Esophagus muscularis mucosa (tissue), 4 donors: ENCODE results near the gene SULT6B1. TPM values are rescaled to one million over a fixed set of nuclear protein-coding genes. Genes with fewer than 3 reads are reported as not detected.

ENCODE experiments used
- DNase-seq: peaks from one replicate; pipeline ENCODE4 v3.0.0-alpha.2; 2017; ENCODE audit errors: extremely low spot score
- H3K27ac ChIP-seq, 4 donors: fragments of 200-600 bp; sonication (generic); replicated peaks in 1 of 4; 1 replicate in 3 of 4; 2 replicates in 1 of 4; pipeline ENCODE4 v1.5.1; 2016 to 2019; ENCODE audit warnings: mild to moderate bottlenecking in 1 of 4
- H3K27me3 ChIP-seq, 4 donors: fragments of 200-600 bp; sonication (generic); one replicate each; pipeline versions ENCODE4 v1.5.1 to v1.6.0; 2016 to 2019
- H3K36me3 ChIP-seq, 4 donors: fragments of 200-600 bp; sonication (generic); one replicate each; pipeline ENCODE4 v1.5.1; 2016 to 2019
- H3K4me1 ChIP-seq, 4 donors: fragments of 200-600 bp; sonication (generic); one replicate each; pipeline ENCODE4 v1.5.1; 2016 to 2019
- H3K4me3 ChIP-seq, 4 donors: fragments of 200-600 bp; sonication (generic); 1 replicate in 2 of 4; 2 replicates in 2 of 4; pipeline ENCODE4 v1.5.1; 2016 to 2019; ENCODE audit warnings: mild to moderate bottlenecking in 4 of 4, moderate library complexity in 1 of 4
- H3K9me3 ChIP-seq, 4 donors: fragments of 200-600 bp; sonication (generic); 1 replicate in 3 of 4; 2 replicates in 1 of 4; pipeline ENCODE4 v1.5.1; 2016 to 2019
- EP300 ChIP-seq: sonication (generic); formaldehyde crosslinking; IDR thresholded peaks from one replicate; pipeline ENCODE4 v1.6.1; 2017; ENCODE audit warnings: antibody characterized with exemption
- POLR2A ChIP-seq: fragments of 450-650 bp; IDR thresholded peaks from one replicate; pipeline ENCODE4 v1.6.1; 2017; ENCODE audit warnings: antibody characterized with exemption, moderate library complexity, mild to moderate bottlenecking, low read depth
- POLR2AphosphoS5 ChIP-seq, 2 donors: sonication (generic); formaldehyde crosslinking; IDR thresholded peaks; one replicate each; pipeline ENCODE4 v1.6.1; 2017; ENCODE audit warnings: antibody characterized with exemption in 2 of 2
- whole genome bisulfite sequencing: methylation state at CpG from one replicate; pipeline ENCODE4 v1.1.5; 2018; 5-methylcytosine and 5-hydroxymethylcytosine counted together
- intact Hi-C: fragments of 100-400 bp; cut with DNase I; formaldehyde crosslinking; loops from one replicate; pipeline ENCODE4 v1.15.1; 2023
- total RNA-seq, 4 donors: library from RNA; depleted of rRNA; stranded (reverse); fragments of >200 nt; gene quantifications; one replicate each; pipeline versions ENCODE4 v1.1.0 to v1.2.1, GENCODE V29; 2016
- TF ChIP-seq, protein P1 (sequence below), 3 experiments: fragments of 200-600 bp in 2 of 3; fragments of 450-650 bp in 1 of 3; sonication (generic) in 2 of 3; IDR thresholded peaks; one replicate each; pipeline ENCODE4 v1.5.1; 2017 to 2019; ENCODE audit warnings: antibody characterized with exemption in 3 of 3, mild to moderate bottlenecking in 2 of 3, moderate library complexity in 1 of 3

Gene SULT6B1
- total RNA-seq, 4 donors from 2014 or later, result not detected

- H3K36me3 ChIP-seq, result no peaks in the 10 kb centered on the region
- TF ChIP-seq POLR2A, result no peak
- TF ChIP-seq POLR2AphosphoS5 (IDR thresholded peaks at IDR 0.05), result no peak
- TF ChIP-seq, protein P1, sequence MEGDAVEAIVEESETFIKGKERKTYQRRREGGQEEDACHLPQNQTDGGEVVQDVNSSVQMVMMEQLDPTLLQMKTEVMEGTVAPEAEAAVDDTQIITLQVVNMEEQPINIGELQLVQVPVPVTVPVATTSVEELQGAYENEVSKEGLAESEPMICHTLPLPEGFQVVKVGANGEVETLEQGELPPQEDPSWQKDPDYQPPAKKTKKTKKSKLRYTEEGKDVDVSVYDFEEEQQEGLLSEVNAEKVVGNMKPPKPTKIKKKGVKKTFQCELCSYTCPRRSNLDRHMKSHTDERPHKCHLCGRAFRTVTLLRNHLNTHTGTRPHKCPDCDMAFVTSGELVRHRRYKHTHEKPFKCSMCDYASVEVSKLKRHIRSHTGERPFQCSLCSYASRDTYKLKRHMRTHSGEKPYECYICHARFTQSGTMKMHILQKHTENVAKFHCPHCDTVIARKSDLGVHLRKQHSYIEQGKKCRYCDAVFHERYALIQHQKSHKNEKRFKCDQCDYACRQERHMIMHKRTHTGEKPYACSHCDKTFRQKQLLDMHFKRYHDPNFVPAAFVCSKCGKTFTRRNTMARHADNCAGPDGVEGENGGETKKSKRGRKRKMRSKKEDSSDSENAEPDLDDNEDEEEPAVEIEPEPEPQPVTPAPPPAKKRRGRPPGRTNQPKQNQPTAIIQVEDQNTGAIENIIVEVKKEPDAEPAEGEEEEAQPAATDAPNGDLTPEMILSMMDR (IDR thresholded peaks at IDR 0.05), result no peak
- no peak for TF ChIP-seq EP300
- DNase-seq, result no peak
- WGBS, result 92% methylated on average over 3 of the region's 3 CpGs
- no peak overlapping the region for H3K4me3 ChIP-seq
- intact Hi-C loops, result no loop called here
- H3K9me3 ChIP-seq, result no peaks in the 10 kb centered on the region
- H3K4me1 ChIP-seq, result no peaks in the 10 kb centered on the region
- H3K27ac ChIP-seq, result no peak overlapping the region
- H3K27me3 ChIP-seq, result no peaks in the 10 kb centered on the region
Measured at GRCh38 chr2:37167636-37168180, 20.8 kb downstream of the SULT6B1 start.

DNA sequence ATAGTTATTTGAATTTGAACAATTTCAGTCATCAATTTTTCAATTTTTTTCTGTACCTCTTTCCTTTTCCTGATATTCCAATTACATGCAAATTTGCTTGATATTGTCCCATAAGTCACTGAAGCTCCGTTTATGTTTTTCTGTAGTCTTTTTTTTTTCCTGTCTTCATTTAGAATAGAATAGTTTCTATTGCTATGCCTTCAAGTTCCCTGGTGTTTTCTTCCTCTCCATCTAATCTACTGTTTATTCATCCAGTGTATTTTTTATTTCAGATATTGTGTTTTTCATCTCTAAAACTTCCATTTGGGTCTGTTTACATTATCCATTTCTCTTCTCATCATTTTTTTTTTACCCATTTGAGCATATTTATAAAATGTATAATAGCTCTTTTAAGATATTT is 23.7 kb downstream of the SULT6B1 start:
- no peaks in the 10 kb centered on the region for H3K4me1 ChIP-seq
- WGBS, result 93% methylated on average over 1 of the region's 1 CpG
- no peaks in the 10 kb centered on the region for H3K36me3 ChIP-seq
- H3K9me3 ChIP-seq, result no peaks in the 10 kb centered on the region
- intact Hi-C loops, result no loop called here
- H3K27me3 ChIP-seq, result no peaks in the 10 kb centered on the region
- DNase-seq, result no peak
- no peak overlapping the region for H3K4me3 ChIP-seq
- no peak overlapping the region for H3K27ac ChIP-seq
- no peak for TF ChIP-seq POLR2A

DNA sequence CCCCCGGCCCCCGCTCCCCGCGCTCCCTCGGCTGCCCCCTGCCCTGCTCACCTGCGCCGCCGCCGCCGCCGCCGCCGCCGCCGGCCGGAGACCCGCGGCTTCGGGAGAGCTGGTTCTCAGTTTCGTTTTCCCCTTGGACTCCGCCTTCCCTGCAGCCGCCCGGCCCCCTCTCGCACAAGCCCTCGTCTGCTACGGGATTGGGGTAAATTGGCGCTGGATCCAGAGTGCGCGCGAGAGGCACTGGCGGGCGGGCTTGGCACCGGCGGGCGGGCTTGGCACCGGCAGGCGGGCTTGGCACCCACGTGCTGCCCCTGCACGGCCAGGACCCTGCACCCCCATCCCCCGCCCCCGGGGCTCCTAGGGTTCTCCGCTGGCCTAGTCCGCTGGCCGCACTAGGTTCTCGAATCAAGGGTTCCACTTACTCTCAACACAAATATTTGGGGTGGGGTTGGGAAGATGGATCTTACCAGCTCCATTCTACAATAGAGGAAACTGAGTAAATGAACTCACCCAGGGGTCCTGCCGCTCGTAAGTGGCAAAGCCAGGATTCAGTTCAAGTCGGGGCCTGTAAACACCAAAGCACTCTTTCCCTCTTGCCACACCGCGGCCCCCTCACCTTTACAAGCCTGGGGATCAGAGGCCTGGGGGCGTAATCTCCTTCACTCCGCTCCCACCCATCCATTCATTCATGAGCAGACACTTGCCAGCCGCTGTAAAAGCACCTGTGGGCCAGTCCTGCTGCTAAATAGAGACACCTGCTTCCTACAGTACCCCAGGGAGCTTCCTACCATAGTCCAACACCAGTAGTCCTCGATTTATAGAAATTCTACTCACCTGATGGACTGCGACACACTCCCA is 31.4 kb downstream of the SULT6B1 start, which contains the start of gene EIF2AK2:
EIF2AK2 (minus strand) TSS at position 124 of the 858 bp plus-strand sequence. CDS start 9,174 bp downstream, outside the sequence.
- WGBS, result 27% methylated on average over 18 of the region's 55 CpGs
- peaks cover 0 to 5% (median 0%) of the 10 kb centered on the region in 4 donors for H3K36me3 ChIP-seq
- H3K4me3 ChIP-seq, result peak within 1 kb of the TSS; percentile 70 to 100 (median 90)
- no peaks in the 10 kb centered on the region for H3K27me3 ChIP-seq
- H3K27ac ChIP-seq, result peak within 1 kb of the TSS; percentile 86 to 95 (median 92)
- TF ChIP-seq, protein P1 (IDR thresholded peaks at IDR 0.05), result no peak
- TF ChIP-seq POLR2A (no peak), EP300 (no peak), POLR2AphosphoS5 (IDR thresholded peaks at IDR 0.05) (peak; percentile 58 to 67)
- H3K4me1 ChIP-seq, result peaks cover 11 to 31% (median 23%) of the 10 kb centered on the region in 4 donors
- no peak for DNase-seq
- intact Hi-C loops, result loop anchor here (5.0 kb wide), 1 partner anchor 75 kb away; the partner anchor contains the start of genes CEBPZ and NDUFAF7
- no peaks in the 10 kb centered on the region for H3K9me3 ChIP-seq

GRCh38 chr2:37156071-37156856 is 32.2 kb downstream of the SULT6B1 start:
- 1% methylated on average over 12 of the region's 27 CpGs for WGBS
- Histone ChIP-seq H3K27me3 (no peaks in the 10 kb centered on the region), H3K4me3 (peak overlapping the region; percentile 70 to 100 (median 90)), H3K27ac (peak overlapping the region; percentile 86 to 95 (median 92)), H3K4me1 (peaks cover 11 to 33% (median 26%) of the 10 kb centered on the region in 4 donors), H3K36me3 (peaks cover 0 to 11% (median 0%) of the 10 kb centered on the region in 4 donors), H3K9me3 (no peaks in the 10 kb centered on the region)
- TF ChIP-seq EP300, result no peak
- TF ChIP-seq, protein P1 (IDR thresholded peaks at IDR 0.05), result no peak
- no peak for TF ChIP-seq POLR2A
- no peak for TF ChIP-seq POLR2AphosphoS5 (IDR thresholded peaks at IDR 0.05)
- no peak for DNase-seq
- intact Hi-C loops, result loop anchor here (5.0 kb wide), 1 partner anchor 76 kb away; the partner anchor contains the start of genes CEBPZ and NDUFAF7
